HG03469 (cell line): ENCODE measurements around the gene WDFY1.
"Not testable (repeated sequence)": the region's sequence is repeated elsewhere in the genome, so short reads cannot be mapped to it uniquely, and the experiment has no call there.

Experiments
- ATAC-seq: cut with Tn5 transposase; IDR thresholded peaks from one replicate; pipeline ENCODE4 v1.9.1; 2021; ENCODE audit warnings: mild to moderate bottlenecking, moderate library complexity, moderate number of reproducible peaks; ENCODE audit not compliant: unreplicated experiment

Gene WDFY1

GRCh38 chr2:223897669-223898330 lies 47.3 kb downstream of the WDFY1 start:
- ATAC-seq, result no peak

- peak; percentile 46 for ATAC-seq
These were observed 48.3 kb downstream of the WDFY1 start for GRCh38 chr2:223896833-223897311.

GRCh38 chr2:223894968-223895367 lies 50.2 kb downstream of the WDFY1 start:
- ATAC-seq, result no peak

GRCh38 chr2:223894009-223894408 lies 51.1 kb downstream of the WDFY1 start:
- no peak for ATAC-seq

- ATAC-seq, result no peak
These were observed 54.4 kb downstream of the WDFY1 start for GRCh38 chr2:223890721-223891120.

GRCh38 chr2:223889229-223889628 lies 55.9 kb downstream of the WDFY1 start:
- ATAC-seq, result no peak

GRCh38 chr2:223888251-223888650 lies 56.9 kb downstream of the WDFY1 start:
- no peak for ATAC-seq

DNA sequence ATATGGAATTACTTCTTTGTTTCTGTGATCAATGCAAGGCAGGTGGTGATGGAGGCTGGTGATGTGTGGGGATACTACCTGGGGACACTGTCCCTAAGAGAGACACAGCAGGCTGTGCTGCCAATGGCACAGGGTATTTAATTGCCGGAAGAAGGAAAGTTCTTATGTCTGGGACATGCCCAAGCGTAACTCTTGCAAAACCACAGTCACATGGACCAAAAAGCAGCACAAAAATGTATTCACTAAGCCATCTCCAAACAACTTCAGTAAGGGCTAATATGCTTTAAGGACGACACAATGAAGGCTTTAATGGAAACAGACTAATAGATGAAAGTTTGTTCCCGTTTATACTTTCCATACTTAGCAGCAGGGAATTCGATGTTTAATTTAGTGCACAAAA lies 58.0 kb downstream of the WDFY1 start:
- no peak for ATAC-seq

DNA sequence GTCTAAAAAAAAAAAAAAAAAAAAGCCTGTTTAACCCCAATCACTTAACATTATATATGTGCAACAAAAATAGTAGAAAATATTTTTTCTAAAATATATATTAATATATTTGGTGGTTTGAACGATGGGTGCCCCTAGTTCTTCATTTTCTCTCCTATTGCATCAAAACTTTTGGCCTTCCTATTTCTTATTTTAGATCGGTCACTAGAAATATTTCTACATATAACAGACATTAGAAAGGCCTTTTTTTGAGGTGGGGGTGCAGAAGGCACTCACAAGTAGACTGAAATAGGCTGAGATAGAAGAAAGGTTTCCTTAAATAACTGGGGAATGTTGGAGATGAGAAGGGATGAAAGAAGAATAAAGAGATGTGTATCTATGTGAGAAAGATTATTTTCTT lies 58.4 kb downstream of the WDFY1 start:
- no peak for ATAC-seq

DNA sequence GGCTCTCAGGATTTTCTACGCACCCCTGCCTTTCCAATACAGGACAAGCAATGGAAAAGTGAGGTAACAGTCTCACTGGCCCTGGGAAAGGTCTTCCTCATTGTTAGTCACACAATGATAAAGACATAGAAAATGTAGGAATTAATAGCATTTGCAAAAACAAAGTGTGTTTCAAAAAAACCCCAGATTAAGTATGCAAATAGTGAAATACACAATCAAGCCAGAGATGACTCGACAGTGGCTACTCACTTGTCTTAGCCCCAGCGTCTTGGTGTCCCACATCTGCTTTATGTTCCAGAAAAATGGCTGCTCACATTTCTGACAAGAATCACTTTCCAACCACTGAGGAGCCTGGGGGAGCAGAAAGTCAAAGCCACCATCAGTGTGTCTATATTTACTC lies 60.7 kb downstream of the WDFY1 start:
- peak; percentile 90 for ATAC-seq

DNA sequence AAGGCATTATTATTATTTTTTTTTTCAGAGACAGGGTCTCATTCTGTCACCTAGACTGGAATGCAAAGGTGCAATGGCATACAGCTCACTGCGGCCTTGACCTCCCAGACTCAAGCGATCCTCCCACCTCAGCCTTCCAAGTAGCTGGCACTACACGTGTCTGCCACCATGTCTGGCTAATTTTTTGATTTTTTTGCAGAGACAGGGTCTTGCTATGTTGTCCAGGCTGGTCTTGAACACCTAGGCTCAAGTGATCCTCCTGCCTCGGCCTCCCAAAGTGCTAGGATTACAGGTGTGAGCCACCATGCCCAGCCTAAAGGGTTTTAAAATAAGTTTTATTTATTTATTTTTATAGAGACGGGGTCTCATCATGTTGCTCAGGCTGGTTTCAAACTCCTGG lies 62.4 kb downstream of the WDFY1 start:
- ATAC-seq, result no peak

DNA sequence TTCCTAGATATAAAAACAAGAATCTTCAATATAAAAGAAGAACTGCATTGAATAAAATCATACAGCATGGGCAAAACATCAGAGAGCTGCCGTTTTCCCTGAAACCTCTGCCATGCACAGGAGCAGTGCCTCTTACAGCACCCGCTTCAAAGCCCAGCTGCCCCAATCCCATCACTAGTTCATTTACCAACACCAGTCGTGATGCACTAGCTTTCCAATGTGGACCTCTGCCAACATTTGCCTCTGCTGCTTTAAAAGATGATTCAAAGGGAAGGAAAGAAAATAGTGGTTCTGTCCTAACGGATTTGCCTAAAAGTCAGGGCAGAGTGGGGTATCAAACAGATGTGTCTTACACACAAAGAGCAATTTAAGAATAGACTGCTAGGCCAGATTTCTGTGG lies 64.3 kb downstream of the WDFY1 start:
- ATAC-seq, result no peak

- ATAC-seq, result no peak
These were observed 67.3 kb downstream of the WDFY1 start for GRCh38 chr2:223877721-223878410.

DNA sequence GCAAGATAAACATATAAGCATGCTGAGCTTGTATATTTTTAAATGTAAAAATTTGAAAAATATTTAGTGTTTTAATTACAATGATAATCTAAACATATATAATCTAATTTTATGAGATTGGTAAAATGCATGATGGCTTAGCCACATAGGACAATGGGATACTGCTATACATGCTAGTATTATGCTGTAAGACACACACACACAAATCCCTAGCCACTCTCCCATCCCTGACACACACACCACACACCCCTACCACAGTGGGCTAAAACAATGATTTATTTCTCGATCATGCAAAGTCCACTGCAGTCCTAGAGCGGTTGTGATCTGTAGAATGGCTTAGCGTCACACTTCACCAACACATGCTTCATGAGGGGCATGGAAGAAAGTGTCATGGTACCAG lies 71.5 kb downstream of the WDFY1 start:
- ATAC-seq, result no peak

DNA sequence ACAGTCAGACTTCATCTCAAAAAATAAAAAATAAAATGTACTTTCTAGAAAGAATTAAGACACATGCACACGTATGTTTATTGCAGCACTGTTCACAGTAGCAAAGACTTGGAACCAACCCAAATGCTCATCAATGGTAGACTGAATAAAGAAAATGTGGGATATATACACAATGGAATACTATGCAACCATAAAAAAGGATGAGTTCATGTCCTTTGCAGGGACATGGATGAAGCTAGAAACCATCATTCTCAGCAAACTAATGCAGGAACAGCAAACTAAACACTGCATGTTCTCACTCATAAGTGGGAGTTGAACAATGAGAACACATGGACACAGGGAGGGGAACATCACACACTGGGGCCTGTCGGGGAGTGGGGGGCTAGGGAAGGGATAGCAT lies 72.4 kb downstream of the WDFY1 start:
- not testable (repeated sequence) for ATAC-seq

GRCh38 chr2:223871661-223872060 lies 73.5 kb downstream of the WDFY1 start:
- ATAC-seq, result not testable (repeated sequence)

GRCh38 chr2:223870840-223871611 lies 74.1 kb downstream of the WDFY1 start:
- no peak for ATAC-seq

GRCh38 chr2:223868005-223868404 lies 77.1 kb downstream of the WDFY1 start:
- ATAC-seq, result peak; percentile 37

DNA sequence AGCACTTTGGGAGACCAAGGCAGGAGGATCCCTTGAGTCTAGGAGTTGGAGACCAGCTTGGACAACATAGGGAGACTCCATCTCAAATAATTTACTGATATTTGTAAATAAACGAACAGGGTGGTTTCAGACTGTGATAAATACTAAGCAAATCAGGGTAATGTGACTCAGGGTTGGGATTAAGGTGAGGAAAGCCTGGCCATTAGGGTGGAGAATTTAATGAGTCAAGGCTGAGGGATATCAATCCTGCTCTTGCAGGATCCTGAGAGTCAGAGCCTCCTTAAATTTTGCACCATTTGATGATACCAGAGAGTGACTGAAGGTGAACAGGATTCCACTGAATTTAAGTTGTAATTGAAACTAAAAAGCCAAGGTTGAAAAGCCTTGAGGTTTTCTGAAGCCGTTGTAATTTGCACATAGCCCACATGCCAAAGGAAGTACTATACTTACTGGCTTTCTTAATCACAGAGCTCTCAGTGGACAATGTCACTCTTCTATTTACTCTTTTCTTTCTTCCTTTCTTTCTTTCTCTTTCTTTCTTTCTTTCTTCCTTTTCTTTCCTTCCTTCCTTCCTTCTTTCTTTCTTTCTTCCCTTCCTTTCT lies 79.1 kb downstream of the WDFY1 start:
- ATAC-seq, result peak; percentile 65

DNA sequence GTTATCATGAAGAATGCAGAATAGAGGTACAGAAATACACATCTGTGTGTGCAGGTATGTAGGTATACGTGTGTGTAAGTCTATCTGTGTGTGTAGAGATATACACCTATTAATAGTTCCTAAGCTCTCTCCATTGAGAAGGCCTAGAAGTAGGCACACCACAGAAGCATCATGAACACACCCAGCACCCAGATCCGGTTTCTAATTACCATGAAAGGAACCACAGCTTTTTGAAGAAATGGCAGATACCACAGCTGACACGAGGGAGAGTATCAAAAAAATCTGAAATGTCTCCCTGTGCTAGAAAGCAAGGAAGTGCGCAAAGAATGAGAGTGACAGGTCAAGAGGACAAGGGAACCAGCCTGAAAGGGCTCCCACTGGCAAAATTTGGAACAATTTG lies 80.0 kb downstream of the WDFY1 start:
- no peak for ATAC-seq

DNA sequence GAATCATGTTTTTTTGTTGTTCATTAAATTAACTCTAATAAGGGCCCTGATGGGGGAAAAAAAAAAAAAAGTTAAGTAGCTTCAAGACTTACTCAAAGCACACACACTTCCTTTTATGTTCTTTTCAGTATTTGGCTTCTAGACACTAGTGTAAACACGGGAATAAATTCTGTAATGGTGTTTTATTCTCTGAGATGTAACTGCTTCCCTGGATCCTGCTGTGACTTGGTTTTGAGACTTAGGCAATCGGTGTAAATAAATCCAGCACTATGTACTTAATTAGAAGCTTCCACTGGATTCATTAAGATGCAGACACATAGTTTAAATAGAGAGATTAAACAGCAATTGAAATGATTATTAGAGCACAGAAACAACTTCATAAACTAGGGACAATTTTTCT lies 81.6 kb downstream of the WDFY1 start:
- ATAC-seq, result no peak
